ENCODE data around the gene ZRANB1. TPM values are rescaled to one million over a fixed set of nuclear protein-coding genes. Genes with fewer than 3 reads are reported as not detected.

The ZRANB1 gene
- total RNA-seq, 2 donors from 2014 or later, result 24.1 to 24.9 TPM

GRCh38 chr10:125020871-125021270 is 78.9 kb downstream of the ZRANB1 start:
- Histone ChIP-seq H3K27ac (peak overlapping the region; percentile 75 to 90), H3K4me1 (peaks cover 0 to 99% of the 10 kb centered on the region in 2 donors), H3K4me3 (no peak overlapping the region), H3K36me3 (no peaks in the 10 kb centered on the region), H3K9me3 (no peaks in the 10 kb centered on the region), H3K27me3 (no peaks in the 10 kb centered on the region)
- no peak for DNase-seq (ENCODE audit: low spot score)
- no peak for TF ChIP-seq CTCF (IDR thresholded peaks at IDR 0.05)

- H3K27me3 ChIP-seq, result no peaks in the 10 kb centered on the region
- peak overlapping the region; percentile 75 to 90 for H3K27ac ChIP-seq
- peaks cover 7% of the 10 kb centered on the region for H3K36me3 ChIP-seq
- TF ChIP-seq CTCF (IDR thresholded peaks at IDR 0.05), result no peak
- DNase-seq (ENCODE audit: low spot score), result no peak
- H3K4me3 ChIP-seq, result no peak overlapping the region
- peaks cover 0 to 92% of the 10 kb centered on the region in 2 donors for H3K4me1 ChIP-seq
- no peaks in the 10 kb centered on the region for H3K9me3 ChIP-seq
Measured at GRCh38 chr10:125021686-125022344, 79.9 kb downstream of the ZRANB1 start.

GRCh38 chr10:125022671-125023070 is 80.7 kb downstream of the ZRANB1 start:
- Histone ChIP-seq H3K4me3 (no peak overlapping the region), H3K27me3 (no peaks in the 10 kb centered on the region), H3K4me1 (peaks cover 0 to 84% of the 10 kb centered on the region in 2 donors), H3K27ac (peak overlapping the region; percentile 75 to 90), H3K36me3 (peaks cover 11% of the 10 kb centered on the region), H3K9me3 (no peaks in the 10 kb centered on the region)
- DNase-seq (ENCODE audit: low spot score), result no peak
- TF ChIP-seq CTCF (IDR thresholded peaks at IDR 0.05), result no peak

- Histone ChIP-seq H3K27ac (peak overlapping the region; percentile 75 to 90), H3K4me3 (peak overlapping the region in 1 of 2 donors; percentile 14), H3K36me3 (peaks cover 11% of the 10 kb centered on the region), H3K9me3 (no peaks in the 10 kb centered on the region), H3K4me1 (peaks cover 0 to 81% of the 10 kb centered on the region in 2 donors), H3K27me3 (no peaks in the 10 kb centered on the region)
- no peak for TF ChIP-seq CTCF (IDR thresholded peaks at IDR 0.05)
- no peak for DNase-seq (ENCODE audit: low spot score)
Measured at GRCh38 chr10:125023255-125023654, 81.3 kb downstream of the ZRANB1 start.

- no peak for TF ChIP-seq CTCF (IDR thresholded peaks at IDR 0.05)
- peak overlapping the region in 1 of 2 donors; percentile 14 for H3K4me3 ChIP-seq
- H3K27ac ChIP-seq, result peak overlapping the region; percentile 75 to 90
- H3K36me3 ChIP-seq, result peaks cover 11% of the 10 kb centered on the region
- no peak for DNase-seq (ENCODE audit: low spot score)
- H3K27me3 ChIP-seq, result no peaks in the 10 kb centered on the region
- peaks cover 0 to 81% of the 10 kb centered on the region in 2 donors for H3K4me1 ChIP-seq
- H3K9me3 ChIP-seq, result no peaks in the 10 kb centered on the region
Measured at GRCh38 chr10:125023862-125024496, 82.1 kb downstream of the ZRANB1 start.
